Measurements from ENCODE around the gene SDHAF4.
"Not testable (repeated sequence)": the region's sequence is repeated elsewhere in the genome, so short reads cannot be mapped to it uniquely, and the experiment has no call there.

SDHAF4 gene

DNA sequence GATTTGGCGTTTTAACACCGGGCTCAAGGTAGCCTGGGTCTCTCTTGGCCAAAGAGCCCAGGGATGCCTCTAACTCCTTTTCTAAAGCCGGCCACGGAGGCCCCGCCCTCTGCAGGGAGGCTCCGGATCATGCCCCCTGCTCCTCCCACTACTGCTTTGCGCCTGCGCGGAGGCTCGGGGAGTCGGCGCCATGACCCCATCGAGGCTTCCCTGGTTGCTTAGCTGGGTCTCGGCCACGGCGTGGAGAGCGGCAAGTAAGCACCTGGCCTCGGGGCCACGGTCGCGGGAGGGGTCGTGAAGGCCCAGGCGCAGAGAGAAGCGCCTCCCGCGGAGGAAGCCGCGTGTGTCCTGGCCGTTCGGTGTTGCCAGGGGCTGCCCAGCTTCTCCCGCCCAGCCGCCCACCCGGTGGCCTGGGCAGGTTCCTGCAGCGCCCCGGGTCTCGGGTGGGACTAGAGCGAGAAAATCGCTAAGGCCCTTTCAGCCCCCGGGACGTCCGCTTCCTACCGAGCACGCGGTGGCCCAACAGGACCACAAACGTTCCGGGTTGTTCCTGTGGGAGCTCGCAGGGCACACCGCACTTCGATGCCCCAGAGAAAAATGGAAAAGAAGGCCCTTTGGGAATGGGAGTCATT is at the start of gene SDHAF4:
Gene SDHAF4 (plus strand): TSS at position 180 of the 632 bp plus-strand sequence. CDS start 11 bp downstream, at position 191.
- DNase-seq (ENCODE audit: low read depth in 2 of 2) = peak; percentile 88 to 91

GRCh38 chr6:70518723-70519122 is 48.0 kb upstream of the SDHAF4 start:
- no peak for DNase-seq (ENCODE audit: low read depth in 2 of 2)

DNA sequence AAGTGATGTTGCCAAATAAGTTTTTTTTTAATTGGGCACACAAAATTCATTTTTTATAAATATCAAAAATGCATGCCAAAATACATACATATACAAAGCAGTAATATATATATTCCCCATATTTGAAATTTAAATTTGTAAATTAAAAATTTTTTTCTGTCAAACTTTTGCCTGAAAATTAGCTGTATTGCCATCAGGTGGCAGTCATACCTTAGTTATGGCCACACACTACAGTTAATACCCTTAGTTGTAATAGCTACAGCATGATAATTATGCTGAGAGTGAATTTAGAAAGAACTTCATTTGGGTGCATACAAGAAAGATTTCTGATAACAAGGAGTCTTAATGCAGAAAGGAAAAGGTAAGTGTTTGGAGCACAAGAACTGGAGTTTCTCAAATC is 46.2 kb upstream of the SDHAF4 start:
- no peak for DNase-seq (ENCODE audit: low read depth in 2 of 2)

DNA sequence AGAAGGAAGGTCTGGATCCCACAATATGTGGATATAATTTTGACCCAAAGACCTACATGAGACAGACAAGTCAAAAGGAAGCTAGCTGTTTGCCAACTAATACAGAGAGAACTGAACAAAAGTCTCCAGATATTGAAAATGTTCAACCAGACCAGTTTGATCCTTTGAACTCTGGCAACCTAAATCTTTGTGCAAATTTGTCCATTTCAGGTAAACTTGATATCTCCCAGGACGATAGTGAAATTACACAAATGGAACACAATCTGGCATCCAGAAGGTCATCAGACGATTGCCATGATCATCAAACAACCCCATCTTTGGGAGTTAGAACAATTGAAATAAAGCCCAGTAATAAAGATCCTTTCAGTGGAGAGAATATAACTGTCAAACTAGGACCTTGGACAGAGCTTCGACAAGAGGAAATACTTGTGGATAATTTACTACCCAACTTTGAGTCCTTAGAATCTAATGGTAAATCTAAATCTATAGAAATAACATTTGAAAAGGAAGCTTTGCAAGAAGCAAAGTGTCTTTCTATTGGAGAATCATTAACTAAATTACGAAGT is 41.9 kb upstream of the SDHAF4 start:
- DNase-seq (ENCODE audit: low read depth in 2 of 2) = no peak

GRCh38 chr6:70527071-70527737 is 39.5 kb upstream of the SDHAF4 start:
- no peak for DNase-seq (ENCODE audit: low read depth in 2 of 2)

GRCh38 chr6:70530023-70530422 is 36.7 kb upstream of the SDHAF4 start:
- no peak for DNase-seq (ENCODE audit: low read depth in 2 of 2)

- no peak for DNase-seq (ENCODE audit: low read depth in 2 of 2)
Measured at GRCh38 chr6:70531133-70531532, 35.6 kb upstream of the SDHAF4 start.

- DNase-seq (ENCODE audit: low read depth in 2 of 2) = no peak
Measured at GRCh38 chr6:70537266-70537665, 29.5 kb upstream of the SDHAF4 start.

GRCh38 chr6:70538376-70538775 is 28.4 kb upstream of the SDHAF4 start:
- DNase-seq (ENCODE audit: low read depth in 2 of 2) = no peak

GRCh38 chr6:70547313-70547712 is 19.4 kb upstream of the SDHAF4 start:
- no peak for DNase-seq (ENCODE audit: low read depth in 2 of 2)

- DNase-seq (ENCODE audit: low read depth in 2 of 2) = no peak
Measured at GRCh38 chr6:70547905-70548304, 18.8 kb upstream of the SDHAF4 start.

DNA sequence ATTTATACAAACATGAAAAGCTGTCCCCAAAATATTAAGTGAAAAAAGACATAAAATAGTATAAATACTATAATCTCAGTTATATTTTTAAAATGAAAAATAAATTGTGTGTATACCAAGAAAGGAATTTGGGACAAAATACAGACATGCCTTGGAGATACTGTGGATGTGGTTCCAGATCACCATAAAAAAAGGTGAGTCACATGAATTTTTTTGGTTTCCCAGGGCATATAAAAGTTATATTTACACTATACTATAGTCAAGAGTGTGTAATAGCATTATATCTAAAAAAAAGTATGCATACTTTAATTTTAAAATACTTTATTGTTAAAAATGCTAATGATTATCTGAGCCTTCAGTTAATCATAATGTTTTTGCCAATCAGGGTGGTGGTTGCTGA is 17.4 kb upstream of the SDHAF4 start:
- DNase-seq (ENCODE audit: low read depth in 2 of 2) = no peak

- no peak for DNase-seq (ENCODE audit: low read depth in 2 of 2)
Measured at GRCh38 chr6:70551566-70551965, 15.2 kb upstream of the SDHAF4 start.

- DNase-seq (ENCODE audit: low read depth in 2 of 2) = not testable (repeated sequence)
Measured at GRCh38 chr6:70552286-70552940, 14.3 kb upstream of the SDHAF4 start.

DNA sequence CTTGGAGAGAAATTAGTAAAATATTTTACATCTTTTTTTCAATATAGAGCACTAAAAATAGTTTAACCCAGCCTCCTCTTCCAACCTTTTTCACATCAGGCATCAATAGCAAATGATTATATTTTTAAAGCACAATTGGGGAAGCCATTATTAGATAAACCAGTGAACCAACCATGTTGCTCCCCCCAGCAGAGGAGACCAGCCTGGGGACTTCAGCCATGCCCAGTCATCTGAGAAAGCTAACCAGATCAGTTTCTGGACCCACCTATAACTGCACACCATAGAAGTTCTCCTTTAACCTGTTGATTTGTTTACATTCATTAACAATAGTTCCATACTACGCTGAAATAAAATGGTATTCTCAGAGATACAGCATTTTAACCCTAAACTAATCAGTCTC is 13.8 kb upstream of the SDHAF4 start:
- DNase-seq (ENCODE audit: low read depth in 2 of 2) = no peak

- DNase-seq (ENCODE audit: low read depth in 2 of 2) = no peak
Measured at GRCh38 chr6:70557998-70558397, 8.7 kb upstream of the SDHAF4 start.

- DNase-seq (ENCODE audit: low read depth in 2 of 2) = not testable (repeated sequence)
Measured at GRCh38 chr6:70562401-70562800, 4.3 kb upstream of the SDHAF4 start.

GRCh38 chr6:70563530-70563929 is 3.2 kb upstream of the SDHAF4 start:
- no peak for DNase-seq (ENCODE audit: low read depth in 2 of 2)

DNA sequence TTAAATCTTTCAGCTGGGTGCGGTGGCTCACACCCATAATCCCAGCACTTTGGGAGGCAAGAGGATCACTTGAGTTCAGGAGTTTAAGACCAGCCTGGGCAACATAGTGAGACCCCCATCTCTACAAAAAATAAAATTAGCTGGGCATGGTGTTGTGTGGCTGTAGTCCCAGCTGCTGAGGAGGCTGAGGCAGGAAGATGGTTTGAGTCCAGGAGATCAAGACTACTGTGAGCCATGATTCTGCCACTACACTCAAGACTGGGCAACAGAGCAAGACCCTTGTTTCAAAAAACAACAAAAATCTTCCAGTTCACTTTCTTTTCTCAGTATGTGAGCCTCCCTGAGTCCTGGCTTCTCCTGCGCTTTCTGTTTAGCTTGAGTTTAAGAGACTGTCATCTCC is 7.9 kb downstream of the SDHAF4 start:
- DNase-seq (ENCODE audit: low read depth in 2 of 2) = no peak

- no peak for DNase-seq (ENCODE audit: low read depth in 2 of 2)
Measured at GRCh38 chr6:70575899-70576495, 9.3 kb downstream of the SDHAF4 start.

- DNase-seq (ENCODE audit: low read depth in 2 of 2) = no peak
Measured at GRCh38 chr6:70586114-70586513, 19.4 kb downstream of the SDHAF4 start.

- DNase-seq (ENCODE audit: low read depth in 2 of 2) = no peak
Measured at GRCh38 chr6:70590400-70590799, 23.7 kb downstream of the SDHAF4 start.
